ENCODE data around the gene EPM2A. TPM values are rescaled to one million over a fixed set of nuclear protein-coding genes. Genes with fewer than 3 reads are reported as not detected.

The EPM2A gene
- total RNA-seq, 4 donors from 2014 or later, result 8.1 to 18.9 (median 9.2) TPM

DNA sequence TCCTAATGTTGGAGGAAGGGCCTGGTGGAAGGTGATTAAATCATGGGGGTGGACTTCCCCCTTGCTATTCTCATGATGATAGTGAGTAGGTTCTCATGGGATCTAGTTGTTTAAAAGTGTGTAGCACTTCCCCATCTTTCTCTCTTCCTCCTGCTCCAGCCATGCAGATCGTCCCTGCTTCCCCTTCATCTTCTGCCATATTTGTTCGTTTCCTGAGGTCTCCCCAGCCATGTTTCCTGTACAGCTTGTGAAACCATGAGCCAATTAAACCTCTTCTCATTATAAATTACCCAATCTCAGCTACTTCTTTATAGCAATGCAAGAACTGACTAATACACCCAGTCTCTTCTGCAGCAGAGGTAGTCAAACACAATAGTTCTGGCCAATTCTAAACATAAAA is 5.4 kb downstream of the EPM2A start:
- Histone ChIP-seq H3K36me3 (no peaks in the 10 kb centered on the region), H3K27me3 (no peaks in the 10 kb centered on the region), H3K9me3 (no peaks in the 10 kb centered on the region), H3K27ac (no peak overlapping the region), H3K4me1 (peaks cover 0 to 5% (median 0%) of the 10 kb centered on the region in 4 donors), H3K4me3 (no peak overlapping the region)
- no peak for DNase-seq
- TF ChIP-seq, protein P1, sequence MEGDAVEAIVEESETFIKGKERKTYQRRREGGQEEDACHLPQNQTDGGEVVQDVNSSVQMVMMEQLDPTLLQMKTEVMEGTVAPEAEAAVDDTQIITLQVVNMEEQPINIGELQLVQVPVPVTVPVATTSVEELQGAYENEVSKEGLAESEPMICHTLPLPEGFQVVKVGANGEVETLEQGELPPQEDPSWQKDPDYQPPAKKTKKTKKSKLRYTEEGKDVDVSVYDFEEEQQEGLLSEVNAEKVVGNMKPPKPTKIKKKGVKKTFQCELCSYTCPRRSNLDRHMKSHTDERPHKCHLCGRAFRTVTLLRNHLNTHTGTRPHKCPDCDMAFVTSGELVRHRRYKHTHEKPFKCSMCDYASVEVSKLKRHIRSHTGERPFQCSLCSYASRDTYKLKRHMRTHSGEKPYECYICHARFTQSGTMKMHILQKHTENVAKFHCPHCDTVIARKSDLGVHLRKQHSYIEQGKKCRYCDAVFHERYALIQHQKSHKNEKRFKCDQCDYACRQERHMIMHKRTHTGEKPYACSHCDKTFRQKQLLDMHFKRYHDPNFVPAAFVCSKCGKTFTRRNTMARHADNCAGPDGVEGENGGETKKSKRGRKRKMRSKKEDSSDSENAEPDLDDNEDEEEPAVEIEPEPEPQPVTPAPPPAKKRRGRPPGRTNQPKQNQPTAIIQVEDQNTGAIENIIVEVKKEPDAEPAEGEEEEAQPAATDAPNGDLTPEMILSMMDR (IDR thresholded peaks at IDR 0.05), result no peak
- no peak for TF ChIP-seq POLR2A (IDR thresholded peaks at IDR 0.05)

DNA sequence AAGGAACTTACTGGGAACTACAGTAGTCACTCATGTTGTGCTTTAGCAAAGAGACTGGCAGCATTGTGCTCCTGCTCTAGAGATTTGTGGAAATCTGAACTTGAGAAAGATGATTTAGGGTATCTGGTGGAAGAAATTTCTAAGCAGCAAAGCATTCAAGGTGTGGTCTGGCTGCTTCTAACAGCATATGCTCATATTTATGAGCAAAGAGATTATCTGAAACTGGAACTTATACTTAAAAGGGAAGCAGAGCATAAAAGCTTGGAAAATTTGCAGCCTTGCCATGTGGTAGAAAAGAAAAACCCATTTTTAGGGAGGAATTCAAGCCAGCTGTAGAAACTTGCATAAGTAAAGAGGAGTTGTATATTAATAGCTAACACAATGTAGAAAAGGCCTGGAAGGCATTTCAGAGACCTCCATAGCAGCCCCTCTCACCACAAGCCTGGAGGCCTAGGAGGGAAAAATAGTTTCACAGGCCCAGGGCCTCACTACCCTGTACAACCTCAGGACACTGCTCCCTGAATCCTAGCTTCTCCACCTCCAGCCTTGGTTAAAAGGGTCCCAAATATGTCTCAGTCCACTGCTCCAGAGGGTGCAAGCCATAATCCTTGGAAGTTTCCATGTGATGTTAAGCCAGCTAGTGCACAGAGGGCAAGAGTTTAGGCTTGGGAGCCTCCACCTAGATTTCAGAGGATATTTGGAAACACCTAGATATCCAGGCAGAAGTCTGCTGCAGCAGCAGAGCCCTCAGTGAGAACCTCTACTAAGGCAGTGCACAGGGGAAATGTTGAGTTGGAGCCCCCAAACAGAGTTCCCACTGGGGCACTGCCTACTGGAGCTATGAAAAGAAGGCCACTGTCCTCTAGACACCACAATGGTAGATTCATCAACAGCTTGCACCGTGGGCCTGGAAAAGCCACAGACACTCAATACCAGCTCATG is 6.6 kb downstream of the EPM2A start:
- Histone ChIP-seq H3K27ac (no peak overlapping the region), H3K9me3 (no peaks in the 10 kb centered on the region), H3K36me3 (no peaks in the 10 kb centered on the region), H3K27me3 (no peaks in the 10 kb centered on the region), H3K4me1 (peaks cover 0 to under 1% (median 0%) of the 10 kb centered on the region in 4 donors), H3K4me3 (no peak overlapping the region)
- TF ChIP-seq POLR2A (IDR thresholded peaks at IDR 0.05), result no peak
- TF ChIP-seq, protein P1 (IDR thresholded peaks at IDR 0.05), result no peak
- DNase-seq, result no peak

DNA sequence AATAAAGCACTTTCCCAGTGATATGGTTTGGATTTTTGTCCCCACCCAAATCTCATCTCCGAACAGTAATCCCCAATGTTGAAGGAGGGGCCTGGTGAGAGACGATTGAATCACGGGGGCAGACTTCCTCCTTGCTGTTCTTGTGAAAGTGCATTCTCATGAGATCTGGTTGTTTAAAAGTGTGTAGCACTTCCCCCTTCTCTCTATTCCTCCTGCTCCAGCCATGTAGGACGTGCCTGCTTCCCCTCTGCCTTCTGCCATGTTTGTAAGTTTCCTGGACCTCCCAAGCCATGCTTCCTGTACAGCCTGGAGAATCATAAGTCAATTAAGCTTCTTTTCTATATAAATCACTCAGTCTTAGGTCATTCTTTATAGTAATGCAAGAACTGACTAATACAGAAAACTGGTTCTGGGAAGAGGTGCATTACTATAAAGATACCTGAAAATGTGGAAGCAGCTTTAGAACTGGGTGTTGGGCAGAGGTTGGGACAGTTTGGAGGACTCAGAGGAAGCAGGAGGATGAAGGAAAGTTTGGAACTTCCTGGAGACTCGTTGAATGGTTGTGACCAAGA is 7.4 kb downstream of the EPM2A start:
- H3K9me3 ChIP-seq, result no peaks in the 10 kb centered on the region
- no peak overlapping the region for H3K4me3 ChIP-seq
- DNase-seq, result no peak
- H3K36me3 ChIP-seq, result no peaks in the 10 kb centered on the region
- no peaks in the 10 kb centered on the region for H3K4me1 ChIP-seq
- no peaks in the 10 kb centered on the region for H3K27me3 ChIP-seq
- H3K27ac ChIP-seq, result no peak overlapping the region
- TF ChIP-seq, protein P1 (IDR thresholded peaks at IDR 0.05), result no peak
- no peak for TF ChIP-seq POLR2A (IDR thresholded peaks at IDR 0.05)

DNA sequence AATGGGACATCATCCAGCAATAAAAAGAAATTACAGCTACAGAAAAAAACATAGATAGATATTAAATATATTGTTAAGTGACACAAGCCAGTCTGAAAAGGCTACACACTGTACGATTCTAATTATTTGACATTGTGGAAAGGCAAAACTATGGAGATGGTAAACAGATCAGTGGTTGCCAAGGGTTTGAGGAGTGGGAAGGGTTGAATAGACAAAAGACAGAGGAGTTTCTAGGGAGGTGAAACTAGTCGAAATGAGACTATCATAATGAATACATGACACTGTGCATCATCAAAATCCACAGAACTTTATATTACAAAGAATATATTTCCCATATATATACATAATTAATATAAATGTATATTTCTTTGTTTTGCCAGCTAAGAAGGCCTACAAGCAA is 9.8 kb downstream of the EPM2A start:
- H3K9me3 ChIP-seq, result no peaks in the 10 kb centered on the region
- TF ChIP-seq, protein P1 (IDR thresholded peaks at IDR 0.05), result no peak
- TF ChIP-seq POLR2A (IDR thresholded peaks at IDR 0.05), result no peak
- no peaks in the 10 kb centered on the region for H3K36me3 ChIP-seq
- H3K4me1 ChIP-seq, result no peaks in the 10 kb centered on the region
- no peak overlapping the region for H3K27ac ChIP-seq
- no peaks in the 10 kb centered on the region for H3K27me3 ChIP-seq
- DNase-seq, result no peak
- no peak overlapping the region for H3K4me3 ChIP-seq

DNA sequence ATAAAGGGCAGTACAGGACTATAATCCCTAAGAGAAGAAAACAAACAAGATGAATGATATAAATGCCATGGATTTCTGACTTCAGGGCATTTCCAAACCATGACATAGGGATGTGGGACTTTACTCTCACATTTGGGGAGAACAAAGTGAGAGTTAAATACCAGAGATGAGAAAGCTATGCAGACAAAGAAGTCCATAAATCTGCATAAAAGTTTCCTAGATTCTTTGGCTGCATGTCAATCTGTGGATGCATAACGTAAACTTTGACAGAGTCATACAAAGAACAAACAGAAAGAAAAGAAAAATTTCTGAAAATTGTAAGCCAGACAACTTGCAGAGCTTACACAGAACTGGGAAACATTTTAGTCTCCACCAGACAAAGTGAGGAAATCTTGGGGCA is 11.7 kb downstream of the EPM2A start:
- Histone ChIP-seq H3K27ac (no peak overlapping the region), H3K27me3 (no peaks in the 10 kb centered on the region), H3K9me3 (no peaks in the 10 kb centered on the region), H3K4me1 (no peaks in the 10 kb centered on the region), H3K4me3 (no peak overlapping the region), H3K36me3 (no peaks in the 10 kb centered on the region)
- TF ChIP-seq POLR2A (IDR thresholded peaks at IDR 0.05), result no peak
- TF ChIP-seq, protein P1 (IDR thresholded peaks at IDR 0.05), result no peak
- no peak for DNase-seq
